ENCODE results near the gene LTBP1. TPM values are rescaled to one million over a fixed set of nuclear protein-coding genes. Genes with fewer than 3 reads are reported as not detected.

The LTBP1 gene
- polyA plus RNA-seq, 2 of the 4 experiments (the other 2 are of a cell fraction), result 23.8 to 30.4 TPM

DNA sequence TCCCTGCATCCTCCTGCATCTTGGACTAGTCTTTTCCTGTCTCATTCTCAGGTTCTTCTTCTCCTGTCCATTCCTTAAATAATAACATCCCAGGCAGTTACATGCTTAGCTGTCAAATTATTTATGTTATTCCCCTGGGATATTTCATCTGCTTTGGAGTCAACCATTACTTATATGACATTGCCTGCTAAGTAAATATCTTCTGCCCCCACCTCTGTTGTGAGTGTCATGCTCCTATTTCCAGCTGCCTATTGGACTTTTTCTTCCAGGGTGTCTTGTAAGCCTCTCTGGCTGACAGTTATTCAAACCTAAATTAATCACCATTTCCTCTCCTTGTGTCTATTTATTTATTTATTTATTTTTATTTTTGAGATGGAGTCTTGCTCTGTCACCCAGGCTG, 405.0 kb downstream of the LTBP1 start:
- Histone ChIP-seq H3K27ac (no peak overlapping the region), H3K4me1 (no peaks in the 10 kb centered on the region), H3K4me2 (no peak overlapping the region), H3K9me3 (peaks cover 13% of the 10 kb centered on the region), H3K4me3 (no peak overlapping the region)
- DNase-seq (ENCODE audit: low read depth in 1 of 2, low spot score in 1 of 2), result no peak
- ATAC-seq, result no peak
- CTCF ChIA-PET, result interaction anchor here (3.6 kb wide), 1 partner anchor 19 kb away, joined by 14 read pairs; no protein-coding TSS in a partner anchor
- TF ChIP-seq EHMT2 (IDR thresholded peaks at IDR 0.05; ENCODE audit: low read depth), result no peak
- no peak for FAIRE-seq
- POLR2A ChIA-PET, result no interaction called here

DNA sequence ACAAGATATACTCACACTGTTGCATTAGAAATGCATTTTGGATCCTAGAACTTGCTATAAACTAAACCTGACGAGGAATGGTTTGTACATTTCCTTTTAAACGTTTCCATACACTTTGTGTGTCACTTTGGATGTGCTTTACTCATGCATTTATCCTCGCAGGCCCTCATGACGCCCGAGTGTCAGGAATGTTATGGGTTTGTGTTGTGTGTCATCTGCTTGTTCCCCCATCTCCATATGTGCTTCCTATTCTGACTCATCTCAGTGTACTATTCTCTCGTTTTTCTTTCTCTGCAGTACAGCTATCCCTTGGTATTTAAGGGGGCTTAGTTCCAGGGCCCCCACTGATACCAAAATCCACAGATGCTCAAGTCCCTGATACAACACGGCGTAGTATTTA, 408.2 kb downstream of the LTBP1 start:
- Histone ChIP-seq H3K9me3 (peaks cover 13% of the 10 kb centered on the region), H3K4me2 (no peak overlapping the region), H3K4me1 (no peaks in the 10 kb centered on the region), H3K4me3 (no peak overlapping the region), H3K27ac (no peak overlapping the region)
- DNase-seq (ENCODE audit: low read depth in 1 of 2, low spot score in 1 of 2) (no peak), FAIRE-seq (no peak), ATAC-seq (no peak)
- CTCF ChIA-PET, result interaction anchor here (1.1 kb wide), 1 partner anchor 64 kb away, joined by 4 read pairs; no protein-coding TSS in a partner anchor
- POLR2A ChIA-PET, result no interaction called here
- WGBS (ENCODE audit: missing lambda C conversion rate), result 69% methylated on average over 8 of the region's 8 CpGs
- TF ChIP-seq EHMT2 (IDR thresholded peaks at IDR 0.05; ENCODE audit: low read depth) (no peak), ESRRA (IDR thresholded peaks at IDR 0.05; ENCODE audit: borderline replicate concordance, low read length) (no peak), POLR2AphosphoS2 (conservative IDR thresholded peaks at IDR 0.05; ENCODE audit: low read length) (no peak), MYC (IDR thresholded peaks at IDR 0.05; ENCODE audit: borderline replicate concordance, low read length) (no peak), JUNB (IDR thresholded peaks at IDR 0.05) (no peak), HOXA7 (CRISPR knock-in tag; IDR thresholded peaks at IDR 0.05) (no peak), HDAC2 (IDR thresholded peaks at IDR 0.05) (no peak), SREBF2 (IDR thresholded peaks at IDR 0.05) (no peak), NFE2L2 (conservative IDR thresholded peaks at IDR 0.05; ENCODE audit: low read length) (no peak), KDM1A (IDR thresholded peaks at IDR 0.05; ENCODE audit: low read depth) (no peak)
- TF ChIP-seq, protein P1, sequence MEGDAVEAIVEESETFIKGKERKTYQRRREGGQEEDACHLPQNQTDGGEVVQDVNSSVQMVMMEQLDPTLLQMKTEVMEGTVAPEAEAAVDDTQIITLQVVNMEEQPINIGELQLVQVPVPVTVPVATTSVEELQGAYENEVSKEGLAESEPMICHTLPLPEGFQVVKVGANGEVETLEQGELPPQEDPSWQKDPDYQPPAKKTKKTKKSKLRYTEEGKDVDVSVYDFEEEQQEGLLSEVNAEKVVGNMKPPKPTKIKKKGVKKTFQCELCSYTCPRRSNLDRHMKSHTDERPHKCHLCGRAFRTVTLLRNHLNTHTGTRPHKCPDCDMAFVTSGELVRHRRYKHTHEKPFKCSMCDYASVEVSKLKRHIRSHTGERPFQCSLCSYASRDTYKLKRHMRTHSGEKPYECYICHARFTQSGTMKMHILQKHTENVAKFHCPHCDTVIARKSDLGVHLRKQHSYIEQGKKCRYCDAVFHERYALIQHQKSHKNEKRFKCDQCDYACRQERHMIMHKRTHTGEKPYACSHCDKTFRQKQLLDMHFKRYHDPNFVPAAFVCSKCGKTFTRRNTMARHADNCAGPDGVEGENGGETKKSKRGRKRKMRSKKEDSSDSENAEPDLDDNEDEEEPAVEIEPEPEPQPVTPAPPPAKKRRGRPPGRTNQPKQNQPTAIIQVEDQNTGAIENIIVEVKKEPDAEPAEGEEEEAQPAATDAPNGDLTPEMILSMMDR (IDR thresholded peaks at IDR 0.05), result no peak

DNA sequence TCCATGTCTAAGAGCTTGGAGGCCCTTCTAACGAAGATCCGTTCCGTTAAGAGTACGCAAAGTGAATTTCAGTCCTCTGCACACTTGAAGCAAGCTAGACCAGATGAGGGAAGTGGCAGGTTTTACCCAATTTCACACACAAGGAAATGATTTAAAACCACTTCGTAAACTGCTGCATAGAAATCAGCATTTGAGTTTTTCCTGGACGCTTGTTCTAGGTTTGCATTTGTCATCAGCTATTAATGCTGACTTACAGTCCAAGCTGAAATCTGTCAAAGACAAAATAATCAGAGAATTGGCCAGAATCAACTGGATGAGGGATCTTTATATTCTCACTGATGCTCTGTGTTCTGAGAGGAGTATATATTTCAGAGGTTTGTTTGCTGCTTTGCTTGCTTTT, 412.1 kb downstream of the LTBP1 start:
- FAIRE-seq, result no peak
- CTCF ChIA-PET, result interaction anchor here (0.9 to 1.9 kb wide), 4 partner anchors 13 to 586 kb away, joined by 3 to 6 read pairs (median 4); no protein-coding TSS in a partner anchor
- Histone ChIP-seq H3K27ac (no peak overlapping the region), H3K9me3 (peaks cover 13% of the 10 kb centered on the region), H3K4me3 (no peak overlapping the region), H3K4me1 (0 out of 3 replicates have a peak, but pooled peaks cover 4% of the 10 kb centered on the region), H3K4me2 (no peak overlapping the region)
- DNase-seq (ENCODE audit: low read depth in 1 of 2, low spot score in 1 of 2), result no peak
- no peak for TF ChIP-seq KDM1A (IDR thresholded peaks at IDR 0.05; ENCODE audit: low read depth)
- TF ChIP-seq HEYL (CRISPR knock-in tag; IDR thresholded peaks at IDR 0.05), result no peak
- TF ChIP-seq, protein P2, sequence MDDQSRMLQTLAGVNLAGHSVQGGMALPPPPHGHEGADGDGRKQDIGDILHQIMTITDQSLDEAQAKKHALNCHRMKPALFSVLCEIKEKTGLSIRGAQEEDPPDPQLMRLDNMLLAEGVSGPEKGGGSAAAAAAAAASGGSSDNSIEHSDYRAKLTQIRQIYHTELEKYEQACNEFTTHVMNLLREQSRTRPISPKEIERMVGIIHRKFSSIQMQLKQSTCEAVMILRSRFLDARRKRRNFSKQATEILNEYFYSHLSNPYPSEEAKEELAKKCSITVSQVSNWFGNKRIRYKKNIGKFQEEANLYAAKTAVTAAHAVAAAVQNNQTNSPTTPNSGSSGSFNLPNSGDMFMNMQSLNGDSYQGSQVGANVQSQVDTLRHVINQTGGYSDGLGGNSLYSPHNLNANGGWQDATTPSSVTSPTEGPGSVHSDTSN (IDR thresholded peaks at IDR 0.05), result no peak
- TF ChIP-seq, protein P3, sequence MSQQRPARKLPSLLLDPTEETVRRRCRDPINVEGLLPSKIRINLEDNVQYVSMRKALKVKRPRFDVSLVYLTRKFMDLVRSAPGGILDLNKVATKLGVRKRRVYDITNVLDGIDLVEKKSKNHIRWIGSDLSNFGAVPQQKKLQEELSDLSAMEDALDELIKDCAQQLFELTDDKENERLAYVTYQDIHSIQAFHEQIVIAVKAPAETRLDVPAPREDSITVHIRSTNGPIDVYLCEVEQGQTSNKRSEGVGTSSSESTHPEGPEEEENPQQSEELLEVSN (IDR thresholded peaks at IDR 0.05; ENCODE audit: borderline replicate concordance, low read depth), result no peak
- no peak for TF ChIP-seq CEBPB (IDR thresholded peaks at IDR 0.05)
- TF ChIP-seq RAD21 (conservative IDR thresholded peaks at IDR 0.05 in 1 of 2, IDR thresholded peaks at IDR 0.05 in 1 of 2), result no peak
- TF ChIP-seq KDM5A (IDR thresholded peaks at IDR 0.05), result no peak
- TF ChIP-seq JUNB (IDR thresholded peaks at IDR 0.05), result no peak
- TF ChIP-seq HOXB5 (CRISPR knock-in tag; IDR thresholded peaks at IDR 0.05), result no peak
- TF ChIP-seq CHD4 (IDR thresholded peaks at IDR 0.05; ENCODE audit: borderline replicate concordance), result no peak
- ATAC-seq, result no peak
- POLR2A ChIA-PET, result no interaction called here
- WGBS (ENCODE audit: missing lambda C conversion rate), result 96% methylated on average over 6 of the region's 6 CpGs
